WTC11 (cell line): ENCODE results near the gene M1AP. TPM values are rescaled to one million over a fixed set of nuclear protein-coding genes. Genes with fewer than 3 reads are reported as not detected.
A peak's percentile ranks its signal among the peaks of the same experiment; 100 is the strongest.

Experiments used
- ATAC-seq: fragments of 200-7000 bp; cut with Tn5 transposase; 2 replicates; pipeline ENCODE4 v1.10.0; 2021; ENCODE audit warnings: mild to moderate bottlenecking, moderate library complexity
- CTCF ChIA-PET: fragments of 300-600 bp; sonication (Branson Sonifier 250); formaldehyde crosslinking; loops from one replicate; lab custom pipeline; 2021; ENCODE audit warnings: antibody characterized with exemption; lab: Charles Lee
- POLR2A ChIA-PET: fragments of 350-600 bp; sonication (Branson Sonifier 250); formaldehyde crosslinking; loops from one replicate; lab custom pipeline; 2021; ENCODE audit warnings: antibody characterized with exemption; lab: Charles Lee
- DNase-seq: peaks from one replicate; pipeline ENCODE4 v3.0.0; 2021; ENCODE audit warnings: low spot score
- H3K27ac Mint-ChIP-seq: 2 replicates; pipeline ENCODE4 v1.8.0; 2021; ENCODE audit warnings: mixed read lengths
- H3K27me3 Mint-ChIP-seq: 2 replicates; pipeline ENCODE4 v1.8.0; 2021; ENCODE audit warnings: low read depth, mild to moderate bottlenecking, moderate library complexity, mixed read lengths
- H3K36me3 Mint-ChIP-seq: 2 replicates; pipeline ENCODE4 v1.8.0; 2021; ENCODE audit warnings: mixed read lengths
- H3K4me1 Mint-ChIP-seq: 2 replicates; pipeline ENCODE4 v1.8.0; 2022; ENCODE audit warnings: mixed read lengths
- H3K4me3 Mint-ChIP-seq: 2 replicates; pipeline ENCODE4 v1.8.0; 2021; ENCODE audit warnings: mild to moderate bottlenecking, moderate library complexity, mixed read lengths
- H3K9me3 Mint-ChIP-seq: 2 replicates; pipeline ENCODE4 v1.8.0; 2021; ENCODE audit warnings: mixed read lengths
- ATF6 ChIP-seq: sonication (generic); formaldehyde crosslinking; IDR thresholded peaks from 2 replicates; pipeline ENCODE4 v1.8.1; 2023; ENCODE audit warnings: mild to moderate bottlenecking, missing genetic modification reagents
- ETV6 ChIP-seq: sonication (generic); formaldehyde crosslinking; IDR thresholded peaks from 2 replicates; pipeline ENCODE4 v1.8.1; 2022; ENCODE audit warnings: mild to moderate bottlenecking, missing genetic modification reagents
- GTF2I ChIP-seq: fragments of 250-450 bp; sonication (Bioruptor Pico); conservative IDR thresholded peaks from 2 replicates; pipeline ENCODE4 v1.4.0; 2021; ENCODE audit warnings: mild to moderate bottlenecking
- HMGA2 ChIP-seq: fragments of 250-450 bp; sonication (Bioruptor Pico); IDR thresholded peaks from 2 replicates; pipeline ENCODE4 v1.4.0; 2021; ENCODE audit warnings: mild to moderate bottlenecking, moderate library complexity
- NFYB ChIP-seq: sonication (generic); formaldehyde crosslinking; conservative IDR thresholded peaks from 2 replicates; pipeline ENCODE4 v1.8.0; 2022; ENCODE audit warnings: low read depth, missing genetic modification reagents
- NR2C2 ChIP-seq: sonication (generic); formaldehyde crosslinking; IDR thresholded peaks from 2 replicates; pipeline ENCODE4 v1.8.0; 2022; ENCODE audit warnings: mild to moderate bottlenecking, missing genetic modification reagents
- PRRX2 ChIP-seq: fragments of 250-450 bp; sonication (Bioruptor Pico); IDR thresholded peaks from 2 replicates; pipeline ENCODE4 v1.8.0; 2021; ENCODE audit warnings: mild to moderate bottlenecking
- SMAD4 ChIP-seq: sonication (generic); formaldehyde crosslinking; IDR thresholded peaks from 2 replicates; pipeline ENCODE4 v1.8.0; 2022; ENCODE audit warnings: mild to moderate bottlenecking, missing genetic modification reagents
- TCF7 ChIP-seq: sonication (generic); formaldehyde crosslinking; IDR thresholded peaks from 2 replicates; pipeline ENCODE4 v1.8.0; 2022; ENCODE audit warnings: mild to moderate bottlenecking, low read depth, missing genetic modification reagents, moderate library complexity
- TP53 ChIP-seq: sonication (generic); formaldehyde crosslinking; IDR thresholded peaks from 2 replicates; pipeline ENCODE4 v1.8.1; 2023; ENCODE audit warnings: mild to moderate bottlenecking, missing genetic modification reagents
- ZNF121 ChIP-seq: sonication (generic); formaldehyde crosslinking; IDR thresholded peaks from 2 replicates; pipeline ENCODE4 v1.8.0; 2023; ENCODE audit warnings: missing genetic modification reagents
- ZNF138 ChIP-seq: sonication (generic); formaldehyde crosslinking; conservative IDR thresholded peaks from 2 replicates; pipeline ENCODE4 v1.8.1; 2022; ENCODE audit warnings: mild to moderate bottlenecking, moderate library complexity, missing genetic modification reagents
- ZNF281 ChIP-seq: sonication (generic); formaldehyde crosslinking; IDR thresholded peaks from 2 replicates; pipeline ENCODE4 v1.8.0; 2023; ENCODE audit warnings: mild to moderate bottlenecking, missing genetic modification reagents
- ZNF671 ChIP-seq: fragments of 250-450 bp; sonication (Bioruptor Pico); IDR thresholded peaks from 2 replicates; pipeline ENCODE4 v1.8.0; 2021; ENCODE audit warnings: mild to moderate bottlenecking
- total RNA-seq: library from RNA; stranded (reverse); gene quantifications from 3 replicates; pipeline ENCODE4 v1.2.3, GENCODE V29; 2021
- TF ChIP-seq, protein P1 (sequence below): sonication (generic); formaldehyde crosslinking; IDR thresholded peaks from 2 replicates; pipeline ENCODE4 v1.8.1; 2022; ENCODE audit warnings: low read depth, mild to moderate bottlenecking, moderate library complexity, missing genetic modification reagents, borderline replicate concordance
- TF ChIP-seq, protein P2 (sequence below): sonication (generic); formaldehyde crosslinking; IDR thresholded peaks from 2 replicates; pipeline ENCODE4 v1.8.1; 2023; ENCODE audit warnings: mild to moderate bottlenecking, missing genetic modification reagents, moderate library complexity
- TF ChIP-seq, protein P3 (sequence below): sonication (generic); formaldehyde crosslinking; IDR thresholded peaks from 2 replicates; pipeline ENCODE4 v1.8.0; 2022; ENCODE audit warnings: mild to moderate bottlenecking, missing genetic modification reagents
- TF ChIP-seq, protein P4 (sequence below): fragments of 250-450 bp; sonication (Bioruptor Pico); IDR thresholded peaks from 2 replicates; pipeline ENCODE4 v1.9.0; 2021; ENCODE audit warnings: mild to moderate bottlenecking, borderline replicate concordance
- TF ChIP-seq, protein P5 (sequence below): sonication (generic); formaldehyde crosslinking; conservative IDR thresholded peaks from 2 replicates; pipeline ENCODE4 v1.8.1; 2022; ENCODE audit warnings: mild to moderate bottlenecking, missing genetic modification reagents

The M1AP gene
- total RNA-seq, 1 experiment from 2014 or later: 5.9 TPM

DNA sequence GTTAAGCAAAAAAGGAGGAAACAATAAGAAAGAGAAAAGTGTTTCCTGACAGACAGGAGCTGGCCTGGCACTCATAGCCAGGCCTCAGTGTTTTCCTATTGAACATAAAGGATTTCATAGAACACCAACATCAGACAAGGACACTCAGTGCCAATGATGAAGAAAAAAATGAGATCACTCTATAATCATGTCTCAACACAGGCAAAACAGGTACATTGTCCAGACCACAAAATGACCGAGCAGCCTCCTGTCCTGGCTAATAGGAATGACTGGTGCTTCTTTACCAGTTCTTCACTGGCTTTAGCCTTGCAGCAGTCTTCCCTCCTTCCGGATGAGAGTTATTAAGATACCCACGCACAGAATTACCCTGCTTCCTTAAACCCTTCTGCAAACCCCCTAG lies 41.5 kb upstream of the M1AP start:
- ATAC-seq: no peak
- H3K4me1 Mint-ChIP-seq: no peaks in the 10 kb centered on the region
- no peak for TF ChIP-seq PRRX2 (CRISPR knock-in tag)
- TF ChIP-seq ZNF121 (CRISPR knock-in tag): no peak
- TF ChIP-seq, protein P1, sequence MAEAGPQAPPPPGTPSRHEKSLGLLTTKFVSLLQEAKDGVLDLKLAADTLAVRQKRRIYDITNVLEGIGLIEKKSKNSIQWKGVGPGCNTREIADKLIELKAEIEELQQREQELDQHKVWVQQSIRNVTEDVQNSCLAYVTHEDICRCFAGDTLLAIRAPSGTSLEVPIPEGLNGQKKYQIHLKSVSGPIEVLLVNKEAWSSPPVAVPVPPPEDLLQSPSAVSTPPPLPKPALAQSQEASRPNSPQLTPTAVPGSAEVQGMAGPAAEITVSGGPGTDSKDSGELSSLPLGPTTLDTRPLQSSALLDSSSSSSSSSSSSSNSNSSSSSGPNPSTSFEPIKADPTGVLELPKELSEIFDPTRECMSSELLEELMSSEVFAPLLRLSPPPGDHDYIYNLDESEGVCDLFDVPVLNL: no peak
- no peak for TF ChIP-seq ZNF671 (CRISPR knock-in tag)
- H3K4me3 Mint-ChIP-seq: no peak overlapping the region
- no peak overlapping the region for H3K27ac Mint-ChIP-seq
- CTCF ChIA-PET: interaction anchor here (3.5 kb wide), 1 partner anchor 186 kb away, joined by 10 read pairs; no protein-coding TSS in a partner anchor
- POLR2A ChIA-PET: no interaction called here
- H3K9me3 Mint-ChIP-seq: peaks cover 10% of the 10 kb centered on the region
- no peaks in the 10 kb centered on the region for H3K36me3 Mint-ChIP-seq
- no peaks in the 10 kb centered on the region for H3K27me3 Mint-ChIP-seq
- no peak for DNase-seq

- no peak for DNase-seq
- ATAC-seq: no peak
- no peak overlapping the region for H3K4me3 Mint-ChIP-seq
- no peaks in the 10 kb centered on the region for H3K4me1 Mint-ChIP-seq
- H3K9me3 Mint-ChIP-seq: peaks cover 10% of the 10 kb centered on the region
- ChIA-PET POLR2A (no interaction called here), CTCF (interaction anchor here (0.8 to 3.5 kb wide), 2 partner anchors 148 to 187 kb away, joined by 3 to 10 read pairs; no protein-coding TSS in a partner anchor)
- no peaks in the 10 kb centered on the region for H3K27me3 Mint-ChIP-seq
- TF ChIP-seq TP53 (CRISPR knock-in tag) (no peak), ETV6 (CRISPR knock-in tag) (no peak), TCF7 (CRISPR knock-in tag) (no peak)
- H3K36me3 Mint-ChIP-seq: no peaks in the 10 kb centered on the region
- no peak overlapping the region for H3K27ac Mint-ChIP-seq
These were observed 40.8 kb upstream of the M1AP start for GRCh38 chr2:74688881-74689280.

DNA sequence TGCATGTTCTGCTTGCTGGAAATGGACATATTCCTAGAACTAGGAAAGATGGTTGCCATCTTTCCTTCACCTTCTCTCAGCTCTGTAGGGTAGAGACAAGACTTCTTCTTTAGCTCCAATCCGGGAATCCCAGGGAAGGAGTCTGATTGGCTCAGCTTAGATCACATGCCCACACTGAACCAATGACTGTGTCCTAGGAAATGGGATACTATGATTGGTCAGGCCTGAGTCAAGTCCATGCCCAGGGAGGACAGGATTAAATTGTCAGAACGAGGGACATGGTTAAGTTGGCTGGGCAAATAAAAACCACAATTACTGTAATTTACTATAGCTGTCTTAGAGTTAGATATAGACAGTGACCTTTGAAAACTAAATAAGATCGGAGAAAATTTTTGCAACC lies 37.3 kb upstream of the M1AP start:
- no peaks in the 10 kb centered on the region for H3K4me1 Mint-ChIP-seq
- ATAC-seq: no peak
- no peaks in the 10 kb centered on the region for H3K36me3 Mint-ChIP-seq
- POLR2A ChIA-PET: no interaction called here
- no peaks in the 10 kb centered on the region for H3K27me3 Mint-ChIP-seq
- DNase-seq: no peak
- H3K27ac Mint-ChIP-seq: no peak overlapping the region
- CTCF ChIA-PET: interaction anchor here (1.2 kb wide), 1 partner anchor 10 kb away, joined by 3 read pairs; no protein-coding TSS in a partner anchor
- peaks cover 10% of the 10 kb centered on the region for H3K9me3 Mint-ChIP-seq
- no peak for TF ChIP-seq HMGA2
- TF ChIP-seq, protein P2, sequence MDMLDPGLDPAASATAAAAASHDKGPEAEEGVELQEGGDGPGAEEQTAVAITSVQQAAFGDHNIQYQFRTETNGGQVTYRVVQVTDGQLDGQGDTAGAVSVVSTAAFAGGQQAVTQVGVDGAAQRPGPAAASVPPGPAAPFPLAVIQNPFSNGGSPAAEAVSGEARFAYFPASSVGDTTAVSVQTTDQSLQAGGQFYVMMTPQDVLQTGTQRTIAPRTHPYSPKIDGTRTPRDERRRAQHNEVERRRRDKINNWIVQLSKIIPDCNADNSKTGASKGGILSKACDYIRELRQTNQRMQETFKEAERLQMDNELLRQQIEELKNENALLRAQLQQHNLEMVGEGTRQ (CRISPR knock-in tag): peak; percentile 56; the same call in 1 of the 2 replicates
- no peak overlapping the region for H3K4me3 Mint-ChIP-seq

GRCh38 chr2:74682501-74682900 lies 34.4 kb upstream of the M1AP start:
- CTCF ChIA-PET: no interaction called here
- DNase-seq (no peak), ATAC-seq (no peak)
- no peaks in the 10 kb centered on the region for H3K27me3 Mint-ChIP-seq
- H3K9me3 Mint-ChIP-seq: peaks cover 10% of the 10 kb centered on the region
- H3K27ac Mint-ChIP-seq: no peak overlapping the region
- no peaks in the 10 kb centered on the region for H3K4me1 Mint-ChIP-seq
- no peak overlapping the region for H3K4me3 Mint-ChIP-seq
- POLR2A ChIA-PET: no interaction called here
- H3K36me3 Mint-ChIP-seq: no peaks in the 10 kb centered on the region
- TF ChIP-seq, protein P3, sequence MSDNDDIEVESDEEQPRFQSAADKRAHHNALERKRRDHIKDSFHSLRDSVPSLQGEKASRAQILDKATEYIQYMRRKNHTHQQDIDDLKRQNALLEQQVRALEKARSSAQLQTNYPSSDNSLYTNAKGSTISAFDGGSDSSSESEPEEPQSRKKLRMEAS (CRISPR knock-in tag): no peak
- TF ChIP-seq NFYB (CRISPR knock-in tag) (no peak), ZNF138 (no peak), ZNF281 (CRISPR knock-in tag) (no peak), NR2C2 (CRISPR knock-in tag) (no peak), SMAD4 (CRISPR knock-in tag) (no peak), GTF2I (no peak), ATF6 (CRISPR knock-in tag) (no peak)
- TF ChIP-seq, protein P4, sequence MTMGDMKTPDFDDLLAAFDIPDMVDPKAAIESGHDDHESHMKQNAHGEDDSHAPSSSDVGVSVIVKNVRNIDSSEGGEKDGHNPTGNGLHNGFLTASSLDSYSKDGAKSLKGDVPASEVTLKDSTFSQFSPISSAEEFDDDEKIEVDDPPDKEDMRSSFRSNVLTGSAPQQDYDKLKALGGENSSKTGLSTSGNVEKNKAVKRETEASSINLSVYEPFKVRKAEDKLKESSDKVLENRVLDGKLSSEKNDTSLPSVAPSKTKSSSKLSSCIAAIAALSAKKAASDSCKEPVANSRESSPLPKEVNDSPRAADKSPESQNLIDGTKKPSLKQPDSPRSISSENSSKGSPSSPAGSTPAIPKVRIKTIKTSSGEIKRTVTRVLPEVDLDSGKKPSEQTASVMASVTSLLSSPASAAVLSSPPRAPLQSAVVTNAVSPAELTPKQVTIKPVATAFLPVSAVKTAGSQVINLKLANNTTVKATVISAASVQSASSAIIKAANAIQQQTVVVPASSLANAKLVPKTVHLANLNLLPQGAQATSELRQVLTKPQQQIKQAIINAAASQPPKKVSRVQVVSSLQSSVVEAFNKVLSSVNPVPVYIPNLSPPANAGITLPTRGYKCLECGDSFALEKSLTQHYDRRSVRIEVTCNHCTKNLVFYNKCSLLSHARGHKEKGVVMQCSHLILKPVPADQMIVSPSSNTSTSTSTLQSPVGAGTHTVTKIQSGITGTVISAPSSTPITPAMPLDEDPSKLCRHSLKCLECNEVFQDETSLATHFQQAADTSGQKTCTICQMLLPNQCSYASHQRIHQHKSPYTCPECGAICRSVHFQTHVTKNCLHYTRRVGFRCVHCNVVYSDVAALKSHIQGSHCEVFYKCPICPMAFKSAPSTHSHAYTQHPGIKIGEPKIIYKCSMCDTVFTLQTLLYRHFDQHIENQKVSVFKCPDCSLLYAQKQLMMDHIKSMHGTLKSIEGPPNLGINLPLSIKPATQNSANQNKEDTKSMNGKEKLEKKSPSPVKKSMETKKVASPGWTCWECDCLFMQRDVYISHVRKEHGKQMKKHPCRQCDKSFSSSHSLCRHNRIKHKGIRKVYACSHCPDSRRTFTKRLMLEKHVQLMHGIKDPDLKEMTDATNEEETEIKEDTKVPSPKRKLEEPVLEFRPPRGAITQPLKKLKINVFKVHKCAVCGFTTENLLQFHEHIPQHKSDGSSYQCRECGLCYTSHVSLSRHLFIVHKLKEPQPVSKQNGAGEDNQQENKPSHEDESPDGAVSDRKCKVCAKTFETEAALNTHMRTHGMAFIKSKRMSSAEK (CRISPR knock-in tag): no peak
- TF ChIP-seq, protein P5, sequence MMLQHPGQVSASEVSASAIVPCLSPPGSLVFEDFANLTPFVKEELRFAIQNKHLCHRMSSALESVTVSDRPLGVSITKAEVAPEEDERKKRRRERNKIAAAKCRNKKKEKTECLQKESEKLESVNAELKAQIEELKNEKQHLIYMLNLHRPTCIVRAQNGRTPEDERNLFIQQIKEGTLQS (CRISPR knock-in tag): no peak
